ENCODE measurements around the gene SYNE3.

SYNE3 gene

GRCh38 chr14:95541932-95542930, 25.8 kb upstream of the SYNE3 start:
- DNase-seq (ENCODE audit: low read depth in 2 of 2), result no peak

GRCh38 chr14:95541346-95541745, 24.9 kb upstream of the SYNE3 start:
- DNase-seq (ENCODE audit: low read depth in 2 of 2), result no peak

DNA sequence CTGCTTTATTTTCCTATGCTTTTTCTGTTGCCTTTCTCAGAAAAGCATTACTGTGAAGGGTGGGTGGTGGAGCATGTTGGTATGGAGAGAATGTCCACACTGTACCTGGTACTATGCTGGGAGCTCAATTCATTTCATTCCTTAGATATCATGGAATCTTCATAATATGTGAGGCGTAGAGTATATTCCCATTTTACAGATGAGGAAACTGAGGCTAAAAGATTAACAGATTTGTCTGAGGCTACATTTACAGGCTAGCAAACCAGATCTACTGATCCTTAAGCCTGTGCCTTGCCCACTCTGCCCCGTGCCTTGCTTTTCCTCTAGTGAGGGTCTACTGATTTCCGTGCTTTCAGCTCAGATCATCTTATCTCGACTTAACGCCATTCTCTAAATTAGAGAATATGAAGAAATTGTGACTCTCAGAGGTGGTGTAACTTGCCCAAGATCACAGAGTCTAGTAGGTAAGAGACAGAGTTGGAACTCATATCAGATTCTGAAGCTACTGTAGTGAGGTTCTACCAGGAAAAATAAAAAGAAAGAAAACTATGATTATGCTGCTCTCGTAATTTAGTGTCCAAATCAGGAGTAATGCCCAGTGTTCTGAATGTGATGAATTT, 23.9 kb upstream of the SYNE3 start:
- no peak for DNase-seq (ENCODE audit: low read depth in 2 of 2)

- DNase-seq (ENCODE audit: low read depth in 2 of 2), result no peak
Observed at GRCh38 chr14:95538801-95539509, 22.5 kb upstream of the SYNE3 start.

DNA sequence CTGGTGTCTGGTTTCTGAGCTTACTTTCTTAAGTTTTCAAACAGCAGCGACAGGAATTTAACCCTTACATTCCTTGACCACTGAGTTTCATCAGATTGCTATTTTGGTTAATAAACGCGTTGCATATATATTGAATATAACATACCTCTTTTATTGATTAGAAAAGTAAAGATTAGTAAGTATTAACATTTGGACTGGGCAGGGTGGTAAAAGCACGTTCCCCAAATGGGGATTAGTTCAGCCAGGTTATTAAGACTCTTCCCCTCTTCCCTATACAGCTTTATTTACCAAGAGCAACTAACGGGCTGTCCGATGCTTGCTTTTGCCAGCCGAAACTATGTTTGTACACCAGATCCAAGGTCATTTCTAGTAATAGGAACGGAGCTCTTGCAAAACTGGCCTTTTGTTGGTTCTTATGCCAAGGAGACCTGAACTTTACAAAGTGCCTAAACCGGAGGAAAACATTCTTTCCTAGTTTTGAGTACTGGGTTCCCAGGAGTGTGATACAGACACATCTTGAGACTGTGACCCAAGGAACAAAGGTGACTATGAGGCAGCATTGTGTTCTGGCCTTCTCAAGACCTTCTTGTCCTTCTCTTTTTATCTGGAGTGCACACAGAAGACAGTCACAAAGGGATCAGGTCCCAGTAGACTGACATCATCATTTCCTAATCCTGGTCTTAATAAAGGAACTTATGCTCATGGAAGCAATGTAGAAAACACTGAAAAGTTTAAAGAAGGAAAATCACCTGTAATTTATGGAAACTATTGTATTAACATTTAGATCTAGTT, 21.0 kb upstream of the SYNE3 start:
- no peak for DNase-seq (ENCODE audit: low read depth in 2 of 2)

DNA sequence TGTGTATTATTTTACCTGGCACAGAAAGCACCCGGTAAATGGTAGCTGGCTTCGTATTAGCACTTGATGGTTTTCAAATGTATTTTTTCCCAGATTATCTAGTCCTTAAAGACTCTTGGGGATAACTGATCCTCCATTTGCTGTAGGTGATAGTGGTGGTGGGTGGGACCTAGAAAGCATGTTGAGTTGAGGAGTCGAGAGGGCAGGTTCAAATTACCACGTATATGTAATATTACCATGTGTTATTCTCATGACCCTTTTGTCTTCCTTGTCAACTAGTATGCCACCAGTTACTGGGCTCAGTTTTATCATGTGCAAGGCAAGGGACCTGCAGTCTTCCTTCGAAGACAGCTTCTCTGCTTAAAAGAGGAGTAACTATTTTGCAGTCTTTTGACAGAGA, 20.2 kb upstream of the SYNE3 start:
- no peak for DNase-seq (ENCODE audit: low read depth in 2 of 2)

DNA sequence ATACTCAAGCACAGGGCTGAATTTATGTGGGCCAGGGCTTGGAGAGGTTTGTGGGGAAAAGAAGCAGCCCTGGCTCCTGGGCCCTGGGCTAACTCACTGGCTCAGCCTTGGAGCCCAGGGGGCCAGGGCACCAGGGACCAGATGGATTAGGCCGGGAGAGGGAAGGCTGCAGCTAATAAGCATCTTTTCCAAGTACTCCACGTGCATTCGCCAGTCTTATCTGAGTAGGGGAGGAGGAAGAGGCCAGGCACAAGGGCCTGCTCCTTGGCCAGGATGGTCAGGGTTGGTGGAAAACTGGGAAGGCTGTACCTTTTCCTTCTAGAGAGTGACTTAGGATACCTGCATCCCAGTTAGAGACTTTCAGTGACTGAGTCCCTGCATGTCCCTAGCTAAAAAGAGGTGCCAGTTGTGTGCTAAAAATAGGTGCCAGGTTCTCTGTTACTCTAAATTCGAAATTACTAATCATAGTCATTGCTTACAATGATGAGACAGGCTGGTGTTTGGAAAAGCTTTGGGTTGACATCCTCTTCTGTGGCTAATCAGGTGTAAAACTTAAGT, 19.7 kb upstream of the SYNE3 start:
- DNase-seq (ENCODE audit: low read depth in 2 of 2), result no peak

DNA sequence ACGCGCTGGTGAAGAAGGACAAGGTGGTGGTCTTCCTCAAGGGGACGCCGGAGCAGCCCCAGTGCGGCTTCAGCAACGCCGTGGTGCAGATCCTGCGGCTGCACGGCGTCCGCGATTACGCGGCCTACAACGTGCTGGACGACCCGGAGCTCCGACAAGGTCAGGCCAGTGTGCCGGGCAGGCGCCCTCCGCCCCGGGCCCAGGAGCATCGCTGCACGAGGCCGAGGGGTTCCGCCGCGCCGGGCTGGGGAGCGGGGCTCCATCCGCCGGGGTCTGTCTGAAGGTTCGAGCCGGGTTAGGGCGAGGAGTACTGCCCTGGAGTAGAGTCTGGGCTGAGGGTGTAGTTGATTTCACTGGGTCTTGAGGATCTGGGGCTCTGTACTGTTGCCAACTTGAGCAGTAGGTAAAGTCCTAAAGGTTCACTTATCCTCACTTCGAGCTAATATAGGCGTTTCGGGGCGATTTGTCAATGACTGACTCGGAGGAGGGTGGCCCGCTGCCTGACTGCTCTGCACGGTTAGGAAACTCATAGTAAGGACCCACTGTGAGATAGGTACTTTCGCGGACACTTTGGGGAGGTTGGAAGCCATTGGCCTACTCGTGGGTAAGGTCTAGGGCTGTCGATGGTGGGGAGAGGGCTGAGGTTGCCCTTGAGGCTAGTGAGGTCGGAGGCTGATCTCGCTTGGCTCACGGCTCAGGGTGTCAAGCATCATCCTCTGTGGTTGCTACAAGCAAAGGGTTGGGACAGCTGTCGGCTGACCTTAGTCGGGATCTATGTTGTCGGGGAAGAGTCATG, 19.0 kb upstream of the SYNE3 start:
- no peak for DNase-seq (ENCODE audit: low read depth in 2 of 2)

DNA sequence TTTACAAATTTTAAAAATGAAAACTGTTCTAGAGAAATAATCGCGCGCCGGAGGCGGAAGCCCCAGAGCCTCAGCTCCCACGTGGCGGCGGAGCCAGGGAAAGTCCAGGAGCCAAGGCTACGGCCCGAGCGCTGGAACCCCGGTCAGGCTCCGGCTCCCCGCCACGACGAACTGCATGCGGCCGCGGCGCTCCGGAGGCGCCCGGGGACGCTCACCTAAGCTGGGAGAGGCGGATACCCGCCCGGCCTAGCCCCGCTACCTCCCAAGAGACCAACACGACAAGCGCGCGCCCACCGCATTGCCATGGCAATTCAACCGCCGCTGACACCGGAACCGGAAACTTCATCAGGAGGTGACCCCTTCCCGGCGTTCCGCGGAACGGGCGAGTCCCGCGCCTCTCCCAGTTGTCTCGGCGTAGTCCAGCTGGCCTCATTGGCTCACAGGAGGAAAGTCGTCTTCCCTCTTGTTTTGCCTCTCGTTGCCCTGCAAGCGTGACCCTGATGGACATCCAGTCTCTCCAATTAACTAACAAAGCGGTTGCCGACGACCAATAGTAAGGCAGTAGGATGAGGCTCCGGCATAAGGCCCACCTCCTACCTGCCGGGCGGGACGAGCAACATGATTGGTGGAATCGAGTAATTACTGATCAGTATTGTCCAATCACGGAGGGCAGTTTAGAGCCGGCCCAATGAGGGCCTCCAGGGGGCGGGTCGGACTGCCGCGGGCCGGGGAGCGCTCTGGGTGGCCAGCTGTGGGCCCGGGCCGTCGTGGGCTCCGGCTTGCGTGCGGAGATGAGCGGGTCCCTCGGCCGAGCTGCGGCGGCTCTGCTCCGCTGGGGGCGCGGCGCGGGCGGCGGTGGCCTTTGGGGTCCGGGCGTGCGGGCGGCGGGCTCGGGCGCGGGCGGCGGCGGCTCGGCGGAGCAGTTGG, 18.1 kb upstream of the SYNE3 start, which contains the start of gene GLRX5:
Gene GLRX5, plus strand, starts transcription at position 752 of the 927 bp plus-strand sequence. Its CDS starts 40 bp downstream, at position 792.
- peak; percentile 100 for DNase-seq (ENCODE audit: low read depth in 2 of 2)

DNA sequence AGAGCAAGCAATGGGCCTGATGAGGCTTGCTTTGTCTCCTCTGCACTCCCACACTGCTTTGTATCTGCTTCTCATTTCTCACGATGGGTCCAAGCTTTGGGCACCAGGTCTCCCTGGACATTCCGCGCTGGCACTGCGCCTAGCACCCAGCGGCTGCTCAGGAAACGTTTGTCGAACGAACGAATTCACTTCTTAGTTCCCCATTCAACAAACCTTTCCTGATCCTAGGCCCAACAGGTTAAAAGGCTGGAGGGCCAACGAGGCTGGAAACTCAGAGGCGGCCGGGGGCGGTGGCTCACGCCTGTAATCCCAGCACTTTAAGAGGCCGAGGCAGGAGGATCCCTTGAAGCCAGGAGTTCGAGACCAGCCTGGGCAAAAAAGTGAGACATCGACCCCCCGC, 17.4 kb upstream of the SYNE3 start:
- no peak for DNase-seq (ENCODE audit: low read depth in 2 of 2)

- DNase-seq (ENCODE audit: low read depth in 2 of 2), result no peak
Observed at GRCh38 chr14:95533391-95533821, 17.0 kb upstream of the SYNE3 start.

DNA sequence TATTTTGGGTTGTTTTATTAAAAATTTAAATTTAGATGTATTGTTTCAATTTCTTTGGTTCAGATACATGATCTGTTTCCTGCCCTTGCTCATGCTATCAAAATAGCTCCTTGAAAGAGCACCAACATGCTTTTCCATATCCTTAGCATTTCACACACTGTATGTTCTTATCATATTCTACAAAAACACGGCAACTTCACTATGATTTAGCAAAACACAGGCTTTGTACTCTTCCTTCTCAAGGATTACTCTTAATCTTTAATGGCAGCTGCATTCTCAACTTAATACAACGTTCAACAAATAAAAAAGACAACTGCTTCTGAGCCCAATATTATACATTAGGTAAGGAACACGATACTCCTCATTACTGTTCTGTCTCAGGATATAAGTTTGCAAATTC, 15.5 kb upstream of the SYNE3 start:
- DNase-seq (ENCODE audit: low read depth in 2 of 2), result no peak

- DNase-seq (ENCODE audit: low read depth in 2 of 2), result no peak
Observed at GRCh38 chr14:95531473-95531872, 15.0 kb upstream of the SYNE3 start.

DNA sequence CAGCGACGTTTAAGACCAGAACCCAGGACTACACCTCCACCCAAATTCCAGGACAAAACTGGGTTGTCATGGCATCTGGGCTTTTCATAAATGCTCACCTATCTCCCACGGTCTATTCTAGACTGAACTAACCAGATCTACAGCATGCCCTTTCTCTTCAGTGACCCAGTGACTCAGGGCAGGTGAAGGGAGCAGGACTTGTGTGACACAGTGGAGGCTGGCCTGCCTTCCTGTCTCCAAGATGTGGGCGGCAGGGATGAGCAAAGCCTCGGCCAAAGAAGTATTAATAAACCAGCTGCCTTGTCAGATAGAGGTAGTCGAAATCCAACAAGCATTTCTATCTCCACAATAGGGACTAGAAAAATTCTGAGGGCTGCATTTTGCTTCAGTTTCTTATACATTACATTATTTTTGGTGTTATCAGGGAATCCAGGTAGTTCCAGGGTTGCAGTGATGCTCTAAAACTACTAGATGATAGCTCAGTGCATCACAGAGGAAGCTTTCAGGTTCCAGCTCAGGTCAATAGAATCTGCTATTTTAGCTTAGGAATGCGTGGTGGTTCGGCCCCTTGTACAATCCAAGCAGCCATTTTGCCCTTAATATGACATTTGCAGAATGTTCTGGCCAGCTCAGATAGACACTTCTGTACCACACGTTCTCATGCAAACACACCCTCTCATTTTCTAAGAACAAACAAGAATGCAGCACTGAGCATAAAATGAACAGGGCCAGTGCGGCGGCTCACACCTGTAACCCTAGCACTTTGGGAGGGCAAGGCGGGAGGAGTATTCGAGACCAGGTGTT, 14.2 kb upstream of the SYNE3 start:
- no peak for DNase-seq (ENCODE audit: low read depth in 2 of 2)

DNA sequence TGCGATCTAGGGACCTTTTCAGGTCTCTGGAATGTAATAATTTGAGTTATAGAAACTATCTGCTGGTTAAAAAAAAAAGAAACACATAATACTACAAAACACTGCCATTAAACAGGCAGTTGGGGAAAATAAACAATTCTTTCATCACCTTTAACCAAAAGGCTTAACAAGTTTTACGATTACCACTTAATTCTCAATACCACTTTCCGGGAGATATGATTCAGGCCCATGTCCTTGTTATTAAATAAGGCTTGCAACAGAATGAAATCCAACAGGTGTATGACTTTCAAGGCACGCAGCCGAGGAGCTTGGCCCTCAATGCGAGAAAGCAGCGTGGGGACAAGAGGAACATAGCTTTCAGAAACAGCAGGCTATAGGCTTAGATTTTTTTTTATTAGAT, 12.8 kb upstream of the SYNE3 start:
- DNase-seq (ENCODE audit: low read depth in 2 of 2), result no peak

DNA sequence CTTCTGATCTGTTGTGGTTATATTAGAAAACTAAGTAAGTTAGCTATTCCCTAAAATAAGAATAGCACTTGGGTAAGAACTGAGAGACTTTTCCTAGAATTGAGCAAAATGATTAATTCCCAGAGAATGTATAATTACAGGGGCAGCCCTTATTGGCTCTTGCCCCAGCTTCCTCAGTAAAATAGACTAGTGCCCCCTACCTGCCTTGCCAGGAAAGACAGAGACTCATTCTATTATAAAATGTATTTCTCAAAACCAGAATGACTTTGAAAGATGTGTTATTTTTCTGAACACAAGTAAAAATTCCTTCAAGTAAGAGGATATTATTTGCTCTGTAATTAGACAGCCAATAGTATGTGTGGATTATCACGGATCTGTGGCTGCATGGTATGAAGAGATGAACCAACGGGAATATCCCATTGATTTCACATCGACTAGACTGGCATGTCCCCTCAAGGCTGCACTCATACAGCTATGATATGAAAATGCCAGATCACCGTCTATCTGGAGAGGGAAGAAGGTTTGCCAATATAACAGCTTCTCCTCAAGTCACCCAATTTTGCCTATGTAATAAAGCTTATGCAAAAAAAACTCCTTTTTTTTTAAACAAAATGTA, 11.0 kb upstream of the SYNE3 start:
- peak; percentile 64 for DNase-seq (ENCODE audit: low read depth in 2 of 2)

DNA sequence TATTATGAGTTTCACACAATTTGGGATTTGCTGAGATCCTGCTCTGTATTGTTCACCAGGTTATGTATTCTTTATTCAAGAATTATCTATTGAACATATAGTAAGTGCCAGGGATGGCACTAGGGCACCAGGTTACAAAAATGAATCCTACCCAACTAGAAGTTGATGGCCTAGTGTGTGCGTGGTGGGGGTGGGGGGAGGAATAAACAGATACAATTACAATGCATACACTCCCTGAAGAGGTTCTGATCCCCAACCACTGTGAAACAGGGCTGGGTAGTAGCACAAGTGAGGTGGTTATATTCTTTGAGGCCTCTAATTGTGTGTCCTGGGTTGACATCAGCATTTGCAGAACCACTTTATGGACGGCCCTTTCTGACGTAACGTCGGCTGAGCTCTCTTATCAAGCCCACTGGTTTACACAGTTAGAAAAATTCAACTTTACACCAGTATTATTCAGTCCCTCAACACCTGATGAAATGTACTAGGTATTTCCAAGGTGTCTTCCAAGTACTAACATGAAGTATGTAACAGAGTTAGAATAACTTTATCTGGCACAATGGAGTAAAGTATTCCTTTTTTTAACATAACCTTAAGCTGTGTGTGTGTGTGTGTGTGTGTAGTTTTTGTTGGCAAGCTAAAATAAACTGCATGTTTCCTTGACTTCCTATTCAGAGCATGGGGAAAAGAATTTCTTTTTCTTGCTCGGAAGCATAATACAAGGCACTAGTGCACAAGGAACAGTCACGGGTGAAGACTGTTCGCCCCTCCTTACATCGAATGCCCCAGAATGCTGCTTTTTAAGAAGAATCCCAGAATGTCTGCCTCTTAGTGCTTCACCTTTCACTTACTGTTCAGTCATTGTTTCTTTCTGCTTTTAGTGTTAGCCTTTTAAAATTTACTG, 10.3 kb upstream of the SYNE3 start:
- DNase-seq (ENCODE audit: low read depth in 2 of 2), result no peak
